Esophagus muscularis mucosa (tissue), 3 donors: ENCODE measurements around the gene ARL15.

Experiments
- CTCF ChIP-seq, 3 experiments: fragments of 200-600 bp in 2 of 3; fragments of 450-650 bp in 1 of 3; sonication (generic) in 2 of 3; IDR thresholded peaks; one replicate each; pipeline ENCODE4 v1.5.1; 2017 to 2019; ENCODE audit warnings: antibody characterized with exemption in 3 of 3, mild to moderate bottlenecking in 2 of 3, moderate library complexity in 1 of 3
- POLR2AphosphoS5 ChIP-seq, 2 donors: sonication (generic); formaldehyde crosslinking; IDR thresholded peaks; one replicate each; pipeline ENCODE4 v1.6.1; 2017; ENCODE audit warnings: antibody characterized with exemption in 2 of 2

DNA sequence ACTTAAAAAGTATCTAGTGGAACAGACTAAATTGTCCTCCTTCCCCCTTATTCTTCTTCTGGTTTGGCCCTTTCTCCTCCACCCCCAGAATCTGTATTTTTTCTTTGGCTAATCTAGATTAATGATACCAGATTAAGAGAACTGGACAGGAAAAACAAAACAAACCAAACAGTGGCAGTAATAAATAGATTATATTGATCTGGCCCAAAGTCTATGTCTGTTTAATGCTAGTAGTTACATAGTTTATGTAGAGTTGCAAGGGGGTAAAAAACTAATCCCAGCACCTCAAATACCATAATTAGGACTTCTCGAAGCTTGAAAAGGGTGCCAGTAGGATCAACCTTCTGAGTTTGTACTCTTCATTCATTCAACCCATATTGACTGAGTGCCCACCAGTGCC, 104.5 kb downstream of the ARL15 start:
- TF ChIP-seq CTCF (IDR thresholded peaks at IDR 0.05), result no peak
- TF ChIP-seq POLR2AphosphoS5 (IDR thresholded peaks at IDR 0.05), result no peak
